Thyroid gland (tissue), 4 donors: Measurements from ENCODE around the gene FAM169A. TPM values are rescaled to one million over a fixed set of nuclear protein-coding genes. Genes with fewer than 3 reads are reported as not detected.
"Not testable (repeated sequence)": the region's sequence is repeated elsewhere in the genome, so short reads cannot be mapped to it uniquely, and the experiment has no call there.

Source experiments
- DNase-seq, 2 donors: peaks; one replicate each; pipeline ENCODE4 v3.0.0-alpha.2; 2019
- H3K27ac ChIP-seq, 3 donors: fragments of 200-600 bp; sonication (generic); 1 replicate in 2 of 3; 2 replicates in 1 of 3; pipeline ENCODE4 v1.5.1; 2016 to 2019; ENCODE audit warnings: mild to moderate bottlenecking in 1 of 3, moderate library complexity in 1 of 3
- H3K27me3 ChIP-seq: fragments of 200-600 bp; sonication (generic); one replicate; pipeline ENCODE4 v1.5.1; 2019
- H3K36me3 ChIP-seq, 2 donors: fragments of 200-600 bp; sonication (generic); one replicate each; pipeline ENCODE4 v1.5.1; 2016 to 2019
- H3K4me1 ChIP-seq, 2 donors: fragments of 200-600 bp; sonication (generic); one replicate each; pipeline ENCODE4 v1.5.1; 2017 to 2019
- H3K4me3 ChIP-seq, 3 donors: fragments of 200-600 bp; sonication (generic); replicated peaks in 1 of 3; 1 replicate in 2 of 3; 2 replicates in 1 of 3; pipeline ENCODE4 v1.5.1; 2016; ENCODE audit warnings: mild to moderate bottlenecking in 1 of 3
- H3K9me3 ChIP-seq: fragments of 200-600 bp; sonication (generic); one replicate; pipeline ENCODE4 v1.5.1; 2017
- POLR2A ChIP-seq, 2 donors: fragments of 450-650 bp; IDR thresholded peaks; one replicate each; pipeline ENCODE4 v1.6.1; 2017; ENCODE audit warnings: antibody characterized with exemption in 2 of 2, mild to moderate bottlenecking in 2 of 2, moderate library complexity in 1 of 2
- WGBS, 2 donors: methylation state at CpG; one replicate each; pipeline ENCODE4 v1.1.5; 2017; 5-methylcytosine and 5-hydroxymethylcytosine counted together
- intact Hi-C: fragments of 100-400 bp; cut with DNase I; formaldehyde crosslinking; loops from one replicate; pipeline ENCODE4 v1.15.1; 2023
- total RNA-seq, 4 donors: library from RNA; depleted of rRNA; stranded (reverse); fragments of >200 nt; gene quantifications; one replicate each; pipeline ENCODE4 v1.2.3, GENCODE V29; 2016
- TF ChIP-seq, protein P1 (sequence below), 6 experiments: fragments of 200-600 bp in 3 of 6; fragments of 450-650 bp in 3 of 6; sonication (generic) in 3 of 6; IDR thresholded peaks; one replicate each; pipeline ENCODE4 v1.5.1; 2016 to 2019; ENCODE audit warnings: antibody characterized with exemption in 6 of 6, mild to moderate bottlenecking in 2 of 6, inconsistent platforms in 1 of 6, moderate library complexity in 1 of 6

FAM169A gene
- total RNA-seq, 4 donors from 2014 or later, result 12.9 to 45.0 (median 27.5) TPM

GRCh38 chr5:74798977-74799911 lies 66.9 kb downstream of the FAM169A start:
- TF ChIP-seq, protein P1, sequence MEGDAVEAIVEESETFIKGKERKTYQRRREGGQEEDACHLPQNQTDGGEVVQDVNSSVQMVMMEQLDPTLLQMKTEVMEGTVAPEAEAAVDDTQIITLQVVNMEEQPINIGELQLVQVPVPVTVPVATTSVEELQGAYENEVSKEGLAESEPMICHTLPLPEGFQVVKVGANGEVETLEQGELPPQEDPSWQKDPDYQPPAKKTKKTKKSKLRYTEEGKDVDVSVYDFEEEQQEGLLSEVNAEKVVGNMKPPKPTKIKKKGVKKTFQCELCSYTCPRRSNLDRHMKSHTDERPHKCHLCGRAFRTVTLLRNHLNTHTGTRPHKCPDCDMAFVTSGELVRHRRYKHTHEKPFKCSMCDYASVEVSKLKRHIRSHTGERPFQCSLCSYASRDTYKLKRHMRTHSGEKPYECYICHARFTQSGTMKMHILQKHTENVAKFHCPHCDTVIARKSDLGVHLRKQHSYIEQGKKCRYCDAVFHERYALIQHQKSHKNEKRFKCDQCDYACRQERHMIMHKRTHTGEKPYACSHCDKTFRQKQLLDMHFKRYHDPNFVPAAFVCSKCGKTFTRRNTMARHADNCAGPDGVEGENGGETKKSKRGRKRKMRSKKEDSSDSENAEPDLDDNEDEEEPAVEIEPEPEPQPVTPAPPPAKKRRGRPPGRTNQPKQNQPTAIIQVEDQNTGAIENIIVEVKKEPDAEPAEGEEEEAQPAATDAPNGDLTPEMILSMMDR (IDR thresholded peaks at IDR 0.05), result no peak
- TF ChIP-seq POLR2A (IDR thresholded peaks at IDR 0.05), result no peak
- no peak for DNase-seq
- WGBS, 2 donors, result 89 to 91% methylated on average over 21 of the region's 21 CpGs
- intact Hi-C loops, result no loop called here
- Histone ChIP-seq H3K9me3 (no peaks in the 10 kb centered on the region), H3K27me3 (no peaks in the 10 kb centered on the region), H3K27ac (no peak overlapping the region), H3K4me1 (no peaks in the 10 kb centered on the region), H3K4me3 (no peak overlapping the region), H3K36me3 (no peaks in the 10 kb centered on the region)

GRCh38 chr5:74791669-74792068 lies 74.5 kb downstream of the FAM169A start:
- H3K9me3 ChIP-seq, H3K36me3 ChIP-seq, intact Hi-C loops, H3K27me3 ChIP-seq, H3K4me3 ChIP-seq, H3K27ac ChIP-seq, H3K4me1 ChIP-seq, DNase-seq: not testable (repeated sequence)
- WGBS, 2 donors, result 96 to 97% methylated on average over 3 of the region's 3 CpGs

DNA sequence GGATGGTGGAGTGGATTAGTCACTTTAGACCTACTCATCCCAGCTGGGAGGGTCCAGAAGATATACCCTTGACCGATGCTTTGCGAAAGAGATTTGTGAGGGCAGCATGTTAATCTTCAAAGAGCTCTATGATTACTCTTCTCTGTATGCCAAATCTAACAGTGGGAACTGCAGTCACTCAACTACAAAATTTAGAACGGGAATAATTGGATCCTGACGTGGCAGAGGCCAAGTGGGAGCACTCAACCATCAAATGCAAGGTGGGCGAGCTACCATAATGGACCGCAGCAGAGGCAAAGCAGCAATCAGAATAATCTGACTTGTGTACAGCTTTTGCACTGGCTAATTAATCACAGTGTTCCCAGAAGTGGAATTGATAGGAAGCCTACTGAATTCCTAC lies 78.8 kb downstream of the FAM169A start:
- intact Hi-C loops, result no loop called here
- no peak overlapping the region for H3K27ac ChIP-seq
- H3K4me1 ChIP-seq, result no peaks in the 10 kb centered on the region
- no peak overlapping the region for H3K4me3 ChIP-seq
- H3K9me3 ChIP-seq, result no peaks in the 10 kb centered on the region
- no peaks in the 10 kb centered on the region for H3K36me3 ChIP-seq
- 94% methylated on average over 6 of the region's 6 CpGs for WGBS, 2 donors
- no peak for TF ChIP-seq POLR2A (IDR thresholded peaks at IDR 0.05)
- TF ChIP-seq, protein P1 (IDR thresholded peaks at IDR 0.05), result no peak
- DNase-seq, result no peak
- no peaks in the 10 kb centered on the region for H3K27me3 ChIP-seq

- TF ChIP-seq, protein P1 (IDR thresholded peaks at IDR 0.05), result no peak
- no peak for TF ChIP-seq POLR2A (IDR thresholded peaks at IDR 0.05)
- Histone ChIP-seq H3K4me1 (no peaks in the 10 kb centered on the region), H3K4me3 (no peak overlapping the region), H3K27ac (no peak overlapping the region), H3K27me3 (no peaks in the 10 kb centered on the region), H3K36me3 (no peaks in the 10 kb centered on the region), H3K9me3 (no peaks in the 10 kb centered on the region)
- intact Hi-C loops, result no loop called here
- WGBS, 2 donors, result 90 to 94% methylated on average over 6 of the region's 6 CpGs
- no peak for DNase-seq
These were observed 79.3 kb downstream of the FAM169A start for GRCh38 chr5:74786851-74787250.

DNA sequence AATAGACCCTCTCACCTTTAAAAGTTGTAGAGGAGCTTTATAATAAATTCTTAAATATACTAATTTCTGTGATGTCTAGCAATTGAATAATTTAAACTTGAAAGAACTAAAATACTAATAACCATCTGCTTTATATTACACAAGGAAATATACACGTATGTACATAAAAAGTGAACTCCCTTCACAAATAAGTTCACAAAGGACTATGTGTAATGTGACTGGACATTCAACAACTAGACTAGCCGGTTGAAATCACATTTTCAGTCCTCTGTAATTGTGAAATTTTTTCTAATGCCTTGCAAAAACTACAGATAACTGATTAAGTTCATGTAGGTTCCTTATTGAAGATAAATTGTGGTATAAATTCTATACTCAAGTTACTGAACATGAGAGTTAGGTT lies 87.6 kb downstream of the FAM169A start:
- Histone ChIP-seq H3K4me1 (no peaks in the 10 kb centered on the region), H3K27me3 (no peaks in the 10 kb centered on the region), H3K4me3 (no peak overlapping the region), H3K27ac (no peak overlapping the region), H3K9me3 (no peaks in the 10 kb centered on the region), H3K36me3 (peaks cover 20 to 25% of the 10 kb centered on the region in 2 donors)
- intact Hi-C loops, result no loop called here
- TF ChIP-seq, protein P1 (IDR thresholded peaks at IDR 0.05), result no peak
- DNase-seq, result no peak
- 90 to 91% methylated on average over 2 of the region's 2 CpGs for WGBS, 2 donors
